ENCODE measurements around the gene CCBE1.

Gene CCBE1

DNA sequence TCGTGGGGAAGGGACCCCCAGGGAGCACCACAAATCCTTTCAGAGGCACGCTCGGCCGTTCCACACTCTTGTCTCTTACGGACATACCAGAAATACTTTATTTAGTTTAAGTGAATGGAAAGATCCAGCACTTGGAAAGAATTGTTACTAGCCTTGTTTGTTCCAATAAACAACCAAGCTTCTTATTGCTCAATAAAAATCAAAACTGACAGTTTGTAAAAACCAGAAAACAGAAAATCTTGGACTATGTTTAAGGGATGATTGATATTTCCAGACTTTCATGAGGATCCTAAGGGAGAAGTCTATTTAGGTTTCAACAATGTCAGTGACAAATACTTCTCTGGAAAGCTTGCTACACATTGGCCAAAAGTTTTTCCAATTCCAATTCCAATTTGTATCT lies 31.6 kb upstream of the CCBE1 start:
- ChIA-PET POLR2A (no interaction called here), CTCF (interaction anchor here (1.7 kb wide), 1 partner anchor 31 kb away, joined by 5 read pairs; no protein-coding TSS in a partner anchor)
- DNase-seq (ENCODE audit: extremely low spot score): no peak
- TF ChIP-seq ELF4 (IDR thresholded peaks at IDR 0.05) (no peak), TARDBP (IDR thresholded peaks at IDR 0.05) (no peak), LEF1 (IDR thresholded peaks at IDR 0.05; ENCODE audit: borderline replicate concordance) (no peak), BHLHE40 (IDR thresholded peaks at IDR 0.05; ENCODE audit: borderline replicate concordance) (no peak), FOXA1 (IDR thresholded peaks at IDR 0.05) (no peak), FOXK2 (IDR thresholded peaks at IDR 0.05) (no peak), CTBP1 (IDR thresholded peaks at IDR 0.05; ENCODE audit: borderline replicate concordance) (no peak)
- TF ChIP-seq, protein P1, sequence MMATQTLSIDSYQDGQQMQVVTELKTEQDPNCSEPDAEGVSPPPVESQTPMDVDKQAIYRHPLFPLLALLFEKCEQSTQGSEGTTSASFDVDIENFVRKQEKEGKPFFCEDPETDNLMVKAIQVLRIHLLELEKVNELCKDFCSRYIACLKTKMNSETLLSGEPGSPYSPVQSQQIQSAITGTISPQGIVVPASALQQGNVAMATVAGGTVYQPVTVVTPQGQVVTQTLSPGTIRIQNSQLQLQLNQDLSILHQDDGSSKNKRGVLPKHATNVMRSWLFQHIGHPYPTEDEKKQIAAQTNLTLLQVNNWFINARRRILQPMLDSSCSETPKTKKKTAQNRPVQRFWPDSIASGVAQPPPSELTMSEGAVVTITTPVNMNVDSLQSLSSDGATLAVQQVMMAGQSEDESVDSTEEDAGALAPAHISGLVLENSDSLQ (IDR thresholded peaks at IDR 0.05): no peak

DNA sequence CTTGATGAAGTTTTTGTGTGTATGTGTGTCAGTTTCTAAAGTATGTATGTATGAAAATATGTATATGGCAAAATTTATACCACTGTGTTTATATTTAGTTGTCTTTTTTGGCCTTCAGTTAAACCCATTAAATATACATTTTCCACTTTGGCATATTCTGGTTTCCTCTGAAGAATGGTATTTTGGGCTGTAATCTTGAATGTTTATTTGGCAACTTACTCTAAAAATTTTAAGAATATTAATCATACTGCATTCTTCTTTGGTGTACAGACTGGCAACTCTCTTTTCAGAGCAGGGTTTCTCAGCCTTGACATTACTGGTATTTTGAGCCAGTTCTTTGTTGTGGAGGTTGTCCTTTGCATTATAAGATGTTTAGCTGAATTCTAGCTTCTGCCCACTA lies 27.9 kb upstream of the CCBE1 start:
- POLR2A ChIA-PET: no interaction called here
- CTCF ChIA-PET: no interaction called here
- DNase-seq (ENCODE audit: extremely low spot score): no peak
- TF ChIP-seq CTBP1 (IDR thresholded peaks at IDR 0.05; ENCODE audit: borderline replicate concordance) (no peak), ARNT (IDR thresholded peaks at IDR 0.05) (no peak), FOXA1 (IDR thresholded peaks at IDR 0.05) (no peak), SUZ12 (IDR thresholded peaks at IDR 0.05) (no peak), ZNF384 (IDR thresholded peaks at IDR 0.05) (no peak), NFRKB (IDR thresholded peaks at IDR 0.05) (no peak), L3MBTL2 (conservative IDR thresholded peaks at IDR 0.05) (no peak), BHLHE40 (IDR thresholded peaks at IDR 0.05; ENCODE audit: borderline replicate concordance) (no peak), LEF1 (IDR thresholded peaks at IDR 0.05; ENCODE audit: borderline replicate concordance) (no peak), ELF4 (IDR thresholded peaks at IDR 0.05) (no peak), HDGF (IDR thresholded peaks at IDR 0.05; ENCODE audit: borderline replicate concordance) (no peak), SP1 (IDR thresholded peaks at IDR 0.05) (no peak), FOXM1 (IDR thresholded peaks at IDR 0.05; ENCODE audit: borderline replicate concordance) (no peak), FOXK2 (IDR thresholded peaks at IDR 0.05) (no peak)
- TF ChIP-seq, protein P1 (IDR thresholded peaks at IDR 0.05): no peak

DNA sequence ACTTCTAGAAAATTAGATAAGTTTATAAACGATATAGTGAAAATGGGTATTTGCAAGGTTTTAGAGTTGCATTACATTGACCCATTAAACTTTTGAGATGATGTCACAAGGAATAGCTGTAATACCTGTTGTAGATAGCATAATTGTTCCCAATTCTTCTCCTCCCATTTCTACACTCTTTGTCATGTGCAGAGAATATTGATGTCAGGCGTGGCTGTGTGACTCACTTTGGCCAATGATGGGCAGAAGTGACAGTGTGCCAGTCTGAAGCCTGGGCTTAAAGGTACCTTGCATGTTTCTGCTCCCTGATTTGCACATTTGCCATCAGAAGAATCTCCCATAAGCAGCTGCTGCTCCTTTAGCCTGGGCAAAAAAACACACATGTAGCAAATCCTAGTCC lies 26.9 kb upstream of the CCBE1 start:
- TF ChIP-seq FOXK2 (IDR thresholded peaks at IDR 0.05) (no peak), ARNT (IDR thresholded peaks at IDR 0.05) (no peak), SUZ12 (IDR thresholded peaks at IDR 0.05) (no peak), TARDBP (IDR thresholded peaks at IDR 0.05) (no peak), FOXM1 (IDR thresholded peaks at IDR 0.05; ENCODE audit: borderline replicate concordance) (no peak), ELF4 (IDR thresholded peaks at IDR 0.05) (no peak), NFRKB (IDR thresholded peaks at IDR 0.05) (no peak), SP1 (IDR thresholded peaks at IDR 0.05) (no peak), L3MBTL2 (conservative IDR thresholded peaks at IDR 0.05) (no peak), LEF1 (IDR thresholded peaks at IDR 0.05; ENCODE audit: borderline replicate concordance) (no peak), FOXA1 (IDR thresholded peaks at IDR 0.05) (no peak), ZNF384 (IDR thresholded peaks at IDR 0.05) (no peak), BHLHE40 (IDR thresholded peaks at IDR 0.05; ENCODE audit: borderline replicate concordance) (no peak), CTBP1 (IDR thresholded peaks at IDR 0.05; ENCODE audit: borderline replicate concordance) (no peak), HDGF (IDR thresholded peaks at IDR 0.05; ENCODE audit: borderline replicate concordance) (no peak)
- TF ChIP-seq, protein P1 (IDR thresholded peaks at IDR 0.05): no peak
- DNase-seq (ENCODE audit: extremely low spot score): no peak
- ChIA-PET POLR2A (no interaction called here), CTCF (no interaction called here)

DNA sequence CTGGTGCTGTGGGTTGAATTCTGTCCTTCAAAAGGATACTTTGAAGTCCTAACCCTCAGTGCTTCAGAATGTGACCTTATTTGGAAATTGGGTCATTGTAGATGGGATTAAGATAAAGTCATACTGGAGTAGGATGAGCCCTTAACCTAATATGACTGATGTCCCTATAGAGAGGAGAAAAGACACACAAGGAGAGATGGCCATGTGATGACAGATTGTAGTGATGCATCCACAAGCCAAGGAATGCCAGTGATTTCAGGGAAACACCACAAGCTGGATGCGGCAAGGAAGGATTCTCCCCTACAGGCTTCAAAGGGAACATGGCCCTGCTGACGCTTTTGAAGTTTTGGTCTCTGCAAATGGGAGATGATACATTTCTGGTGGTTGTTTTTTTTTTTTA lies 24.7 kb upstream of the CCBE1 start:
- TF ChIP-seq CTBP1 (IDR thresholded peaks at IDR 0.05; ENCODE audit: borderline replicate concordance) (no peak), BHLHE40 (IDR thresholded peaks at IDR 0.05; ENCODE audit: borderline replicate concordance) (no peak), FOXA1 (IDR thresholded peaks at IDR 0.05) (no peak), ELF4 (IDR thresholded peaks at IDR 0.05) (no peak), SP1 (IDR thresholded peaks at IDR 0.05) (no peak), NFRKB (IDR thresholded peaks at IDR 0.05) (no peak), SUZ12 (IDR thresholded peaks at IDR 0.05) (no peak)
- TF ChIP-seq, protein P1 (IDR thresholded peaks at IDR 0.05): no peak
- no peak for DNase-seq (ENCODE audit: extremely low spot score)
- POLR2A ChIA-PET: no interaction called here
- CTCF ChIA-PET: no interaction called here

DNA sequence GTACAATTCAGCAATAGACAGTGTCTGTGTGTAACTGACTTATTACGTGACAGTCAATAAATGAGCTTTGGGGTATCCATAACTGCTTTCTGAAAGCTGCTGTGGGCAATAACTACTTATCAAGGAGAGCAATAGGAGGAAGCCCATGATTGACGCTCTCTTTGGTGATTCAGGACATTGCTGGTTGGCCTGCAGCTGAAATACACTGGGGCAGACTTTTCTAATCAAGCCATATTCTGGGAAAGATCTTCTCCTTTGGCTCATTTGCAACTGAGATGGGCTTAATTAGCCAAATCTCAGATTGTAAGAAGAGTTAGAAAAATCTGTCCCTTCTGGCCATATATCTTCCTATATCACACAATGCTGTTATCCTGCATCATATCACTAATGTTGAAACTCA lies 24.0 kb upstream of the CCBE1 start:
- CTCF ChIA-PET: interaction anchor here (0.9 kb wide), 1 partner anchor 24 kb away, joined by 3 read pairs; the partner anchor contains the start of gene CCBE1
- no peak for TF ChIP-seq SUZ12 (IDR thresholded peaks at IDR 0.05)
- no peak for TF ChIP-seq LEF1 (IDR thresholded peaks at IDR 0.05; ENCODE audit: borderline replicate concordance)
- TF ChIP-seq NFRKB (IDR thresholded peaks at IDR 0.05): no peak
- no peak for TF ChIP-seq FOXM1 (IDR thresholded peaks at IDR 0.05; ENCODE audit: borderline replicate concordance)
- DNase-seq (ENCODE audit: extremely low spot score): no peak
- POLR2A ChIA-PET: no interaction called here

DNA sequence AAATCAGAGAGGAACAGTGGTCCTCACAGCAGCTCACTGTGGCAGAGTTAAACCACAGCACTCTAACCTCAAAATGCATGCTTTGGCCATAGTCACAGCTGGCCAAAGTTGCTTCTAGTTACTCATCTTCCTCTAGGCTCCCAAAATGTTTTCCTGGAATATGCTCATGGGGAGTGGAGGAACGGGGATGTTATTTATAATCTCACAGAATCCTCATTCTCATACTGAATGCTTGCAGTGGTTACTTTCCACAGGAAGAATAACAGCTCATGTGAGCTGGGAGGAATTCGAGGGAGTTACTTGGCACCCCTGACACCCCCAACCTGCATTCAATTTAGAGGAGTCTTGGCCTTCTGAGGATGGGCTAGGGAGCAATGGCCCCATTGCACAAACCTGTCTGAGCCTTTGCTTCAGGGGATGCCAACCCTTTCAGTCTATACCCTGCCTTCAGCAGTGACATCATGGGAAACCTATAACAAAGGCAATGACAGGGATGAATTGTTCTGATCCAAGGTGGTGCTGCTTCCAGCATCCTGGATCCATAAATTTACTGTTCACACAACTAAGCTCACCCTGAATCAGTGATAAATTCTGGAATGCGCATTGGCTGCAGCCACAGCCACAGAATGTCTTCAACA lies 22.4 kb upstream of the CCBE1 start:
- DNase-seq (ENCODE audit: extremely low spot score): no peak
- ChIA-PET POLR2A (interaction anchor here (1.2 kb wide), 1 partner anchor 21 kb away, joined by 3 read pairs; no protein-coding TSS in a partner anchor), CTCF (no interaction called here)
- no peak for TF ChIP-seq L3MBTL2 (conservative IDR thresholded peaks at IDR 0.05)
- TF ChIP-seq SP1 (IDR thresholded peaks at IDR 0.05): no peak
- TF ChIP-seq NFRKB (IDR thresholded peaks at IDR 0.05): no peak
- no peak for TF ChIP-seq ELF4 (IDR thresholded peaks at IDR 0.05)
- TF ChIP-seq HDGF (IDR thresholded peaks at IDR 0.05; ENCODE audit: borderline replicate concordance): no peak
- no peak for TF ChIP-seq FOXM1 (IDR thresholded peaks at IDR 0.05; ENCODE audit: borderline replicate concordance)
- no peak for TF ChIP-seq BHLHE40 (IDR thresholded peaks at IDR 0.05; ENCODE audit: borderline replicate concordance)
- TF ChIP-seq ZNF384 (IDR thresholded peaks at IDR 0.05): no peak
- TF ChIP-seq CTBP1 (IDR thresholded peaks at IDR 0.05; ENCODE audit: borderline replicate concordance): no peak
- TF ChIP-seq, protein P1 (IDR thresholded peaks at IDR 0.05): no peak
- no peak for TF ChIP-seq TARDBP (IDR thresholded peaks at IDR 0.05)
- no peak for TF ChIP-seq SUZ12 (IDR thresholded peaks at IDR 0.05)
- TF ChIP-seq LEF1 (IDR thresholded peaks at IDR 0.05; ENCODE audit: borderline replicate concordance): no peak
- TF ChIP-seq ARNT (IDR thresholded peaks at IDR 0.05): no peak
- TF ChIP-seq FOXA1 (IDR thresholded peaks at IDR 0.05): no peak
- no peak for TF ChIP-seq FOXK2 (IDR thresholded peaks at IDR 0.05)

Data from HEK293T (cell line).